ENCODE data around the gene HEXIM1.

The HEXIM1 gene

GRCh38 chr17:45104029-45104428 is 44.2 kb upstream of the HEXIM1 start:
- H3K27ac ChIP-seq, result no peak overlapping the region
- TF ChIP-seq CTCF (IDR thresholded peaks at IDR 0.05), result no peak
- TF ChIP-seq ZFX (IDR thresholded peaks at IDR 0.05; ENCODE audit: borderline replicate concordance), result no peak

- TF ChIP-seq CTCF (IDR thresholded peaks at IDR 0.05) (no peak), ZFX (IDR thresholded peaks at IDR 0.05; ENCODE audit: borderline replicate concordance) (no peak)
- H3K27ac ChIP-seq, result no peak overlapping the region
These were observed 43.8 kb upstream of the HEXIM1 start for GRCh38 chr17:45104497-45104896.

- TF ChIP-seq ZFX (IDR thresholded peaks at IDR 0.05; ENCODE audit: borderline replicate concordance) (no peak), CTCF (IDR thresholded peaks at IDR 0.05) (no peak)
- no peak overlapping the region for H3K27ac ChIP-seq
These were observed 43.2 kb upstream of the HEXIM1 start for GRCh38 chr17:45104907-45105624.

- no peak for TF ChIP-seq ZFX (IDR thresholded peaks at IDR 0.05; ENCODE audit: borderline replicate concordance)
- no peak for TF ChIP-seq CTCF (IDR thresholded peaks at IDR 0.05)
- H3K27ac ChIP-seq, result no peak overlapping the region
These were observed 42.2 kb upstream of the HEXIM1 start for GRCh38 chr17:45106096-45106495.

GRCh38 chr17:45106582-45106981 is 41.7 kb upstream of the HEXIM1 start:
- no peak overlapping the region for H3K27ac ChIP-seq
- TF ChIP-seq CTCF (IDR thresholded peaks at IDR 0.05) (no peak), ZFX (IDR thresholded peaks at IDR 0.05; ENCODE audit: borderline replicate concordance) (no peak)

GRCh38 chr17:45107293-45108010 is 40.8 kb upstream of the HEXIM1 start:
- no peak overlapping the region for H3K27ac ChIP-seq
- TF ChIP-seq CTCF (IDR thresholded peaks at IDR 0.05), result no peak
- no peak for TF ChIP-seq ZFX (IDR thresholded peaks at IDR 0.05; ENCODE audit: borderline replicate concordance)

- TF ChIP-seq CTCF (IDR thresholded peaks at IDR 0.05) (no peak), ZFX (IDR thresholded peaks at IDR 0.05; ENCODE audit: borderline replicate concordance) (no peak)
- H3K27ac ChIP-seq, result no peak overlapping the region
These were observed 40.2 kb upstream of the HEXIM1 start for GRCh38 chr17:45108051-45108450.

All from 22Rv1 (cell line).